Osteocyte (in vitro differentiated cells): ENCODE measurements around the gene GLIS1. TPM values are rescaled to one million over a fixed set of nuclear protein-coding genes. Genes with fewer than 3 reads are reported as not detected.
A peak's percentile ranks its signal among the peaks of the same experiment; 100 is the strongest.

Experiments
- DNase-seq: peaks from one replicate; pipeline ENCODE4 v3.0.0; 2021; ENCODE audit warnings: mixed read lengths; ENCODE audit not compliant: unreplicated experiment; ENCODE audit errors: extremely low spot score
- H3K27ac Mint-ChIP-seq: one replicate; pipeline ENCODE4 v1.8.0; 2021; ENCODE audit warnings: mild to moderate bottlenecking, mixed read lengths; ENCODE audit not compliant: unreplicated experiment
- H3K27me3 Mint-ChIP-seq: one replicate; pipeline ENCODE4 v1.8.0; 2021; ENCODE audit warnings: mixed read lengths; ENCODE audit not compliant: unreplicated experiment
- H3K36me3 Mint-ChIP-seq: one replicate; pipeline ENCODE4 v1.8.0; 2021; ENCODE audit warnings: mixed read lengths; ENCODE audit not compliant: unreplicated experiment
- H3K4me1 Mint-ChIP-seq: one replicate; pipeline ENCODE4 v1.8.0; 2021; ENCODE audit warnings: mixed read lengths; ENCODE audit not compliant: unreplicated experiment
- H3K4me3 Mint-ChIP-seq: one replicate; pipeline ENCODE4 v1.8.0; 2021; ENCODE audit warnings: mild to moderate bottlenecking, moderate library complexity, mixed read lengths; ENCODE audit not compliant: unreplicated experiment
- H3K9me3 Mint-ChIP-seq: one replicate; pipeline ENCODE4 v1.8.0; 2021; ENCODE audit warnings: mixed read lengths; ENCODE audit not compliant: unreplicated experiment
- total RNA-seq: library from RNA; stranded (reverse); gene quantifications from 2 replicates; pipeline ENCODE4 v1.2.1, GENCODE V29; 2021
- TF ChIP-seq, protein P1 (sequence below): fragments of 200-600 bp; sonication (generic); IDR thresholded peaks from 2 replicates; pipeline ENCODE4 v1.5.0; 2021; ENCODE audit warnings: antibody characterized with exemption, mild to moderate bottlenecking, moderate library complexity

Gene GLIS1
- total RNA-seq, 1 donor from 2014 or later, result 38.3 TPM

GRCh38 chr1:53578358-53578757 lies 160.6 kb downstream of the GLIS1 start:
- no peak for DNase-seq

GRCh38 chr1:53577761-53578100 lies 161.2 kb downstream of the GLIS1 start:
- H3K4me3 Mint-ChIP-seq, result no peak overlapping the region
- H3K4me1 Mint-ChIP-seq, result peaks cover 44% of the 10 kb centered on the region
- DNase-seq, result no peak
- H3K27ac Mint-ChIP-seq, result no peak overlapping the region
- no peaks in the 10 kb centered on the region for H3K9me3 Mint-ChIP-seq
- peaks cover 16% of the 10 kb centered on the region for H3K36me3 Mint-ChIP-seq
- no peaks in the 10 kb centered on the region for H3K27me3 Mint-ChIP-seq
- TF ChIP-seq, protein P1, sequence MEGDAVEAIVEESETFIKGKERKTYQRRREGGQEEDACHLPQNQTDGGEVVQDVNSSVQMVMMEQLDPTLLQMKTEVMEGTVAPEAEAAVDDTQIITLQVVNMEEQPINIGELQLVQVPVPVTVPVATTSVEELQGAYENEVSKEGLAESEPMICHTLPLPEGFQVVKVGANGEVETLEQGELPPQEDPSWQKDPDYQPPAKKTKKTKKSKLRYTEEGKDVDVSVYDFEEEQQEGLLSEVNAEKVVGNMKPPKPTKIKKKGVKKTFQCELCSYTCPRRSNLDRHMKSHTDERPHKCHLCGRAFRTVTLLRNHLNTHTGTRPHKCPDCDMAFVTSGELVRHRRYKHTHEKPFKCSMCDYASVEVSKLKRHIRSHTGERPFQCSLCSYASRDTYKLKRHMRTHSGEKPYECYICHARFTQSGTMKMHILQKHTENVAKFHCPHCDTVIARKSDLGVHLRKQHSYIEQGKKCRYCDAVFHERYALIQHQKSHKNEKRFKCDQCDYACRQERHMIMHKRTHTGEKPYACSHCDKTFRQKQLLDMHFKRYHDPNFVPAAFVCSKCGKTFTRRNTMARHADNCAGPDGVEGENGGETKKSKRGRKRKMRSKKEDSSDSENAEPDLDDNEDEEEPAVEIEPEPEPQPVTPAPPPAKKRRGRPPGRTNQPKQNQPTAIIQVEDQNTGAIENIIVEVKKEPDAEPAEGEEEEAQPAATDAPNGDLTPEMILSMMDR, result no peak

More at GRCh38 chr1:53578358-53578757, 160.6 kb downstream of the GLIS1 start:
- H3K27me3 Mint-ChIP-seq, result no peaks in the 10 kb centered on the region
- H3K9me3 Mint-ChIP-seq, result no peaks in the 10 kb centered on the region
- peaks cover 41% of the 10 kb centered on the region for H3K4me1 Mint-ChIP-seq
- H3K36me3 Mint-ChIP-seq, result peaks cover 16% of the 10 kb centered on the region
- H3K4me3 Mint-ChIP-seq, result no peak overlapping the region
- no peak overlapping the region for H3K27ac Mint-ChIP-seq
- TF ChIP-seq, protein P1, result no peak

DNA sequence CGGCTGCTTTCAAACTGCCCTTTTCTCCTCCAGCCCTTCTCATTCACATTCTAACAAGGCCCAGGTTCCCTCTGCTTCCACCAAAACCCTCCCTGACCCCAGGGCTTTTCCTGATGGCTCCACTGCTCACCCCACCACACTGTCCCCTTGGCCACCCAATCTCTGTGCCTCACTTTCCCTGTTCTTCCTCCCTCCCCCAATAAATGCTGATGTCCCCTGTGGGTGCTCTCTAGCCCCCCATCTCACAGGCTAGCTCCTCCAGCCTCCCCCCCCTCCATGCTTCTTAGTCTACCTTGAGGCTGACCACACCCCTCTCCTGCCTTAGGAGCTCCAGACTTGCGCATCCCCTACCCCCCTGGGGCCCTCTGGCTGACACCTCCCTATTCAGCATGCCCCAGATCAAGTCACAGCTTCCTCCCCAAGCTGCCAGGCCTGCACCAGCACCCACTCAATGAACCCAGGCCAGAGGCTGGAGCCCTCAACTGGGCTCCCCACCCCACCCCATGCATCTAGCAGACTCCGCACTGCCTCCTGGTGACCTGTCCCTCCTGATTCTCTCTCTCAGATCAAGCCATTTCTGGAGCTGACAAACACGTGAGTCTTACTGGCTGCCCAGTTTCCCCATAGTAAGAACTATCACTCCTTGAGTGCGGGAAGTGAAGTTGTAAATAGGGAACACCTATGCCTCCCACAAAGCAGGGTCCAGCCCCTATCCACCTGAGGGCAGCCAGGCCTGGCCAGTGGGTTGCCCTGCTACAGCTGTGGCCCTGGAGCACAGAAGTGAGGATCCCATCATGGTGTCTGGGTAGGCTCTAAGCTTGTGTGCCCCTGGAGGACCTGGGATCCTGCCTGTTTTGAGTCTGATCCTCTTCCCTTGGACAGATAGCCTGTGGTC lies 161.9 kb downstream of the GLIS1 start:
- TF ChIP-seq, protein P1, result no peak
- no peak overlapping the region for H3K4me3 Mint-ChIP-seq
- no peaks in the 10 kb centered on the region for H3K27me3 Mint-ChIP-seq
- no peak for DNase-seq
- peaks cover 50% of the 10 kb centered on the region for H3K4me1 Mint-ChIP-seq
- no peaks in the 10 kb centered on the region for H3K9me3 Mint-ChIP-seq
- peak overlapping the region; percentile 20 for H3K27ac Mint-ChIP-seq
- peaks cover 14% of the 10 kb centered on the region for H3K36me3 Mint-ChIP-seq

DNA sequence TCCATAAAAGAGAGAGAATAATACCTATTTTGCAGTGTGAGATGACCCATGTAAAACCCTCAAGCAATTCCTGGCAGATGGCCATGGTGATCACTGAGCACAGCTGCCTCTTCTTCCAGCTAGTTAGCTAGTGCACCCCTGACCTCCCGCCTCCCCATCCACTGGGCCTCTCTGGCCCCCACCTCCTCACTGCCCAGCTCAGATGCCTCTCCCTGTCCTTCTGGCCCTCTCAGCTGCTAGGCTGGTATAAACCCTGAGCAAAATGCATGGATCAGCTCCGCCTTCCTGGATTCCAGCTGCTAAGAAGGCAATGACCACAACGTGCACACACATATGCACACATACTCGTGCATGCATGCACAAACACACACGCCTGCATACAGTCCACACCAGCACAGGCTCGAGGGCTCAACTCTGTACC lies 162.6 kb downstream of the GLIS1 start:
- Mint-ChIP-seq H3K4me1 (peaks cover 52% of the 10 kb centered on the region), H3K4me3 (no peak overlapping the region), H3K27ac (no peak overlapping the region), H3K9me3 (no peaks in the 10 kb centered on the region), H3K27me3 (no peaks in the 10 kb centered on the region), H3K36me3 (peaks cover 10% of the 10 kb centered on the region)
- no peak for DNase-seq
- TF ChIP-seq, protein P1, result no peak

- H3K27ac Mint-ChIP-seq, result peak overlapping the region; percentile 50
- H3K9me3 Mint-ChIP-seq, result no peaks in the 10 kb centered on the region
- TF ChIP-seq, protein P1, result no peak
- no peak overlapping the region for H3K4me3 Mint-ChIP-seq
- H3K27me3 Mint-ChIP-seq, result no peaks in the 10 kb centered on the region
- H3K4me1 Mint-ChIP-seq, result peaks cover 52% of the 10 kb centered on the region
- no peak for DNase-seq
- peaks cover 7% of the 10 kb centered on the region for H3K36me3 Mint-ChIP-seq
These were observed 163.0 kb downstream of the GLIS1 start for GRCh38 chr1:53575955-53576320.
